ENCODE results near the gene DTWD2.
"Not testable (repeated sequence)": the region's sequence is repeated elsewhere in the genome, so short reads cannot be mapped to it uniquely, and the experiment has no call there.

DTWD2 gene

DNA sequence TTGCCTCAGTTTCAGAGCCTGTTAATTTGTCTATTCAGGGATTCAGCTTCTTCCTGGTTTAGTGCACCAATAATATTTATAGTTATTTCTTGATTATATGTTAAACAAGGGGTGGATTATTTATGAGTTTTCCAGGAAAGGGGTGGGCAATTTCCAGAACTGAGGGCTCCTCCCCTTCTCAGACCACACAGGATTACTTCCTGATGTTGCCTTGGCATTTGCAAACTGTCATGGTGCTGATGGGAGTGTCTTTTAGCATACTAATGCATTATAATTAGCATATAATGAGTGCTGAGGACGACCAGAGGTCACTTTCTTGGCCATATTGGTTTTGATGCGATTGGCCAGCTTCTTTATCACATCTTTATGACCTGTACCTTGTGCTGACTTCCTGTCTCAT is 6.2 kb upstream of the DTWD2 start:
- DNase-seq: no peak

DNA sequence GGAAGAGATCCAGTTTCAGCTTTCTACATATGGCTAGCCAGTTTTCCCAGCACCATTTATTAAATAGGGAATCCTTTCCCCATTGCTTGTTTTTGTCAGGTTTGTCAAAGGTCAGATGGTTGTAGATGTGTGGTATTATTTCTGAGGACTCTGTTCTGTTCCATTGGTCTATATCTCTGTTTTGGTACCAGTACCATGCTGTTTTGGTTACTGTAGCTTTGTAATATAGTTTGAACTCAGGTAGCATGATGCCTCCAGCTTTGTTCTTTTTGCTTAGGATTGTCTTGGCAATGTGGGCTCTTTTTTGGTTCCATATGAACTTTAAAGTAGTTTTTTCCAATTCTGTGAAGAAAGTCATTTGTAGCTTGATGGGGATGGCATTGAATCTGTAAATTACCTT is 4.8 kb upstream of the DTWD2 start:
- not testable (repeated sequence) for DNase-seq

DNA sequence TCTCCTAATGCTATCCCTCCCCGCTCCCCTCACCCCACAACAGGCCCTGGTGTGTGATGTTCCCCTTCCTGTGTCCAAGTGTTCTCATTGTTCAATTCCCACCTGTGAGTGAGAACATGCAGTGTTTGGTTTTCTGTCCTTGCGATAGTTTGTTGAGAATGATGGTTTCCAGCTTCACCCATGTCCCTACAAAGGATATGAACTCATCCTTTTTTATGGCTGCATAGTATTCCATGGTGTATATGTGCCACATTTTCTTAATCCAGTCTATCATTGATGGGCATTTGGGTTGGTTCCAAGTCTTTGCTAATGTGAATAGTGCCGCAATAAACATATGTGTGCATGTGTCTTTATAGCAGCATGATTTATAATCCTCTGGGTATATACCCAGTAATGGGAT is 3.7 kb upstream of the DTWD2 start:
- DNase-seq: not testable (repeated sequence)

DNA sequence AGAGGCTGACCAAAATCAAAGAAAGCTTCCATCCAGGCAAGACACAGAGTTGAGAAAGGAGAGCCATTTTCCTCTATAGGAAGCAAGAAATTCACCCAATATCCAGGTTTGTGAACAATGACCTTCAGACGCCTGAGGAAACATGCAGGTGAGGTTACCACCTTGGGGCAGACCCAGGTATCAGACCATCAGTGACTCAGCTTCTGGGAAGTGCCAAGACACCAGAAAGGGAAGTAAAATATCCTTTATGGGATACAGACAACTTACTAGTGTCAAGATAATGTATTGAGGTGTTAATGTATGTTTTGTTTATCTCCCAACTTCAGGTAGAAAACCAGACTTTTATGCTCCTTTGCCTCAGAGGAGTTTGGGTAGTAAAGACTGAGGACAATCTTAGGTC is 2.2 kb upstream of the DTWD2 start:
- DNase-seq: no peak

DNA sequence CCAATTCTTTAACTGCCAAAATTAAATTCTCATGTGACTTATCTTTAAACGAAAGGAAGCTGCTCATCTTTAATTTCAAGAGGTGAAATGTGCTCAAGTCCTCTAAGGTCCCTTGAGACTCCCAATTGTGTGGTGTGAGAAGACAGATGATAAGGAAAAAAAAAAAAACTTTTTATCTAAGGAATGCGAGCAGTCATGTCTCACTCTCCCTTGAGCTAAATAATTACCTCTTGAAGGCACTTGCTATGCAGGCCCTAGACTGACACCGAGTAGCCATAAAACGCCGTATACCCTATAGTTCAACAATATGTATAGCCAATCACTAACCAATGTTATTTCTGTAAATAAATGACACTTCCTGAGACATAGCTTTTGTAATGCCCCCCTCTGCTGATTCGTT is 1.5 kb upstream of the DTWD2 start:
- no peak for DNase-seq

DNA sequence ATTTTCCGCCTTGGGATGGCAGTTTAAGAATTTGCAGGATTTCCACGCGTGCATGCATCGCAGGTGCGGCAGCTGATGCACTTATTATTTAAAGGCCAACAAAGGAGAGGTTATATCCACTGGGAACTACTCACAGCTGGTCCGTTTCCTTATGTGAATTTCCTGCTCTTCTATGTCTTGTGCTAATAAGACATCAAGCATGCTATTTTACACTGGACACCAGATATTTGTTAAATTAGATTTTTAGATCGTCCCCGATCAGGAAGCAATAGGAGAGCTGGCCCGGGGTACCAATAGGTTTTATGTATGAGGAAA is 476 bp upstream of the DTWD2 start:
- no peak for DNase-seq

DNA sequence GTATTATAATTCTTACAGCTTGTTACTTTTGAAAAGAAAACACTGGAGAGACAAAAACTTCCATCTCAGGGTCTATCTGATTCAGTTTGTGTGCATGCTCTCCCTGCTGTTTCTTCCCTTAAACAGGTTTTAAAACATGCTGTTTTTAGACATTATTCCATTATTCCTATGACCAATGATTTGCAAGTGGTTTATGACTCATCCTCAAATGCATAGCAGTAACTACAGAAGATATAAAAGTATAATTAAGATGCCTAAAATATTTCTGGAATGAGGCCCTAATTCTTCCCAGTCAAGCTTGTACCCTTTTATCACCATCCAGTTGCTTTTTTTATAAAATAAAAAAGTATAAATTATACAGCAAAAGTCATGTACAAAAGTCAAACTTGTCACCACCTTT is 3.7 kb downstream of the DTWD2 start:
- DNase-seq: no peak

DNA sequence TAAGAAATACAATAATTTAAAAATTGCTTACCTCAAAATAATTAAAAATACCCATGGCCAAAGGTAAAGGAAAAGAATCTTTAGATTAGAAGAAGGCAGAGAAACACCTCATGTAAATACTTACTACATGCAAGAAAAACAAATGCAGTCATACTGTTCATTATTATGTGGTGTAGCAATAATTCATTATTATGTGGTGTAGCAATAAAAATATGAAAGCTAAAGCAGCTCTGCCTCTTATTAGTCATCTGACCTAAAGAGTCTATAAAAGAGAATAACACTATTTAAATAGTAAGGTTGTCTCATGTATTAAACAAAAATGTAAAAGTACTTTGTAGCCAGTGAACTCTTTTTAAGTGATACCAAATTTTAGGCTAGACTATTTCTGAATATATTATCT is 6.6 kb downstream of the DTWD2 start:
- no peak for DNase-seq

DNA sequence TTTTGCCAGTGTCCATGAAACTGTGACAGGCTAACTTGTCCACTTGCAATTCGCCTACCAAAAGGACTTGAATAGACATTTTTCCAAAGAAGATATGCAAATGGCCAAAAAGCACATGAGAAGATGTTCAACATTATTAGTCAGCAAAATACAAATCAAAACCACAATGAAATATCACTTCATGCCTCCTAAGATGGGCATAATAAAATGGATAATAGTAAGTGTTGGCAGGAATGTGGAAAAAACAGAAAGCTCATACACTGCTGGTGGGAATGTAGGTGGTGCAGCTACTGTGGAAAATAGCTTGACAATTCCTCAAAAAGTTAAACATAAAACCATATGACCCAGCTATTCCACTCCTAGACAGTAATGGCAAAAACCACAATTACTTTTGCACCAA is 7.9 kb downstream of the DTWD2 start:
- DNase-seq: no peak

DNA sequence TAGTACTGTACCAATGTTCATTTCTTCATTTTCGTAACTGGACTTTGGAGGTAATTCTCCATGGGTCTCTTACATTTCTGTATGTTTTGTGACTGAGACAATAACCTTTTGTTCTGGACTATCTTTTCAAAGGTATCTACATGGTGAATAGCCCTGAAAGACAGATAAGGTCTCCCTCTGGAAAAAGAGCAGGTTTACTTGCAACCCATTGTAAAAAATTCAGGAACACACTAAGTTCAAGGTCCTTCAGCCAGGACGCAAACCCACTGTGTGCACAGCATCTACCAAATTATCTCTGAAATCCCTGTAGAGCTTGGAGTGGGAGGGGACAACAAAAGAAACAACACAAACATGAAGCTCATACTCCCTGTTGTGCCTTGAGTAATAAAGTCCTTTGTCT is 8.3 kb downstream of the DTWD2 start:
- DNase-seq: no peak

DNA sequence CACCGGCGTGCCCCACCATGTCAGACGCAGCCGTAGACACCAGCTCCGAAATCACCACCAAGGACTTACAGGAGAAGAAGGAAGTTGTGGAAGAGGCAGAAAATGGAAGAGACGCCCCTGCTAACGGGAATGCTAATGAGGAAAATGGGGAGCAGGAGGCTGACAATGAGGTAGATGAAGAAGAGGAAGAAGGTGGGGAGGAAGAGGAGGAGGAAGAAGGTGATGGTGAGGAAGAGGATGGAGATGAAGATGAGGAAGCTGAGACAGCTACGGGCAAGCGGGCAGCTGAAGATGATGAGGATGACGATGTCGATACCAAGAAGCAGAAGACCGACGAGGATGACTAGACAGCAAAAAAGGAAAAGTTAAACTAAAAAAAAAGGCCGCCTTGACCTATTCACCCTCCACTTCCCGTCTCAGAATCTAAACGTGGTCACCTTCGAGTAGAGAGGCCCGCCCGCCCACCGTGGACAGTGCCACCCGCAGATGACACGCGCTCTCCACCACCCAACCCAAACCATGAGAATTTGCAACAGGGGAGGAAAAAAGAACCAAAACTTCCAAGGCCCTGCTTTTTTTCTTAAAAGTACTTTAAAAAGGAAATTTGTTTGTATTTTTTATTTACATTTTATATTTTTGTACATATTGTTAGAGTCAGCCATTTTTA is 14.4 kb downstream of the DTWD2 start:
- not testable (repeated sequence) for DNase-seq

DNA sequence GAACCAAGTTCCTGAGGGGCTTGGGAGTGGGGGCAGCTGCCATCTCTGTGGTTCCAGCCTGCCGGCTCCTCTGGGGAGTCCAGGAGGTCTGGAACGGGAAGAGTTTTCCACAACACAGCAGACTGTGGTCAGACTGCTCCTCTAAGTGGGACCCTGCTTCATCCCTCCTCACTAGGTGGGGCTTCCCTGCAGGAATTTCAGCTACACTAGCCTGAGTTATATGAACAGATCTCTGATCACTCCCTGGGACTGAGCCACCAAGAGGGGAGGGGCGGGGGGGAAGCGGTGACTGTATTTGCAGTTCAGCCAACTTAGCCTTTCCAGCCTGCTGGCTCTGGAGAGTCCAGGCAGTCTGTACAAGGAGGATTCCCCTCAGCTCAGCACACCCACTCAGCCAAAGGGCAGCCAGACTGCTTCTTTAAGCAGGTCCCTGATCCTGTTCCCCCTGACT is 19.4 kb downstream of the DTWD2 start:
- DNase-seq: no peak

DNA sequence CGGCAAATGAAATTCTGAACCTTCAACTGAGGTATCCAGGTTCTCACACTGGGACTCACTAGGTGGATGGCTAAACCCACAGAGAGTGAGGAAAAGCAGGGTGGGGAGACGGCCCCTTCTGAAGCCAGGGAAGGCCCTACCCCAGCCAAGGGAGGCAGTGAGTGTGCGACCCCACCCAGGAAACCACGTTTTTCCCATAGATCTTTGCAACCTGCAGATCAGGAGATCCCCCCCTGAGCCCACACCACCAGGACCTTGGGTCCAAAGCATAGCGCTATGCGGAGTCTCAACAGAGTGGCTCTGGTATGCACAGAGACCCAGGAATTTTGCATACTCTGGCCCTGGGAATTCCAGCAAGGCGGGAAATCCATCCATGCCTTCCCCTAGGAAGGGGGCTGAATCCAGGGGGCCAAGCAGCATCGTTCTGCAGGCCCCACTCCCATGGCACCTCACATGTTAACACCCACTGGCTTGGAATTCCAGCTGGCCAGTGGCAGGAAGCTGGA is 19.9 kb downstream of the DTWD2 start:
- DNase-seq: no peak

DNA sequence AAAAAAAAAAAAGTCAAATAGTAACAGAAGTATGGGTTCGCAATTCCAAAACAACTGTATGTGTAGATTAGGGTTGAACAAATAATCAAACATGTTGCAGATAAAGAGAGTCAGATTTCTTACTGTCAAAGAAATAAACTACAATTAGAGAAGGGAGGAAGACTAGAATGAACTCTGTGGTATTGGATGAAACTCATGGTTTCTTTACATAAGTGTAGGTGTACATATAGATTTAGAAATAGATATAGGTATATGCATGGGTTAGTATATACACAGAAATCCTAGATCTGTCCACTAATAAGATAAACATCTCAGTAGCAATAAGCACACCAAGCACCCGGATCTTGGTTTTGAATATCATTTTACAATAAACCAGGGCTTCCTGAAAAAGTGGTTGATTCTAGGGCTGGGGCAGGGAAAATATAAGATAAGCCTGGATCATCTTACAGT is 21.3 kb downstream of the DTWD2 start:
- no peak for DNase-seq

DNA sequence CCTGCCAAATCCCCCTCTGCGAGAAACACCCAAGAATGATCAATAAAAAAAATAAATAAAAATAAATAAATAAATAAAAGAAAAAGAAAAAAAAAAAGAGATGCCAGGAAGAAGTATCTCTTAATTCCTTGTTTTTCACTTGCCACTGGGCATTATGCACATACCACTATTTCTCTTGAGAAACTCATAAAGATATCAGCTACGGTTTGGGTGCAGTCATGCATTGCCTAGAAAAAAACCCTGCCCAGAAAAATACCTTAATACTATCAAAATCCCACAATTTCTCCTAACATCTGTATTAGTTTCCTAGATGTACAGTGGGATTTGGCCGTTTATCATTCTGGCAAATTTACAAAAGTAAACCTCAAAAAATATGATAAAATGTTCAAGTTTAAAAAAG is 22.5 kb downstream of the DTWD2 start:
- DNase-seq: no peak

DNA sequence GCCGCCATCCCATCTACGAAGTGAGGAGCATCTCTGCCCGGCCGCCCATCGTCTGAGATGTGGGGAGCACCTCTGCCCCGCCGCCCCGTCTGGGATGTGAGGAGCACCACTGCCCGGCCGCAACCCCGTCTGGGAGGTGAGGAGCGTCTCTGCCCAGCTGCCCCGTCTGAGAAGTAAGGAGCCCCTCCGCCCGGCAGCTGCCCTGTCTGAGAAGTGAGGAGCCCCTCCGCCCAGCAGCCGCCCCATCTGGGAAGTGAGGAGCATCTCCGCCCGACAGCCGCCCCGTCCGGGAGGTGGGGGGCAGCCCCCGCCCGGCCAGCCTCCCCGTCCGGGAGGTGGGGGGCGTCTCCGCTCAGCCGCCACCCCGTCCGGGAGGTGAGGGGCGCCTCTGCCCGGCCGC is 23.4 kb downstream of the DTWD2 start:
- not testable (repeated sequence) for DNase-seq

DNA sequence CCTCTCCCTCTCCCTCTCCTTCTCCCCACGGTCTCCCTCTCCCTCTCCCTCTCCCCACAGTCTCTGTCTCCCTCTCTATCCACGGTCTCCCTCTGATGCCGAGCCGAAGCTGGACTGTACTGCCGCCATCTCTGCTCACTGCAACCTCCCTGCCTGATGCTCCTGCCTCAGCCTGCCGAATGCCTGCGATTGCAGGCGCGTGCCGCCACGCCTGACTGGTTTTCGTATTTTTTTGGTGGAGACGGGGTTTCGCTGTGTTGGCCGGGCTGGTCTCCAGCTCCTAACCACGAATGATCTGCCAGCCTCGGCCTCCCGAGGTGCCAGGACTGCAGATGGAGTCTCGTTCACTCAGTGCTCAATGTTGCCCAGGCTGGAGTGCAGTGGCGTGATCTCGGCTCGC is 24.0 kb downstream of the DTWD2 start:
- not testable (repeated sequence) for DNase-seq

DNA sequence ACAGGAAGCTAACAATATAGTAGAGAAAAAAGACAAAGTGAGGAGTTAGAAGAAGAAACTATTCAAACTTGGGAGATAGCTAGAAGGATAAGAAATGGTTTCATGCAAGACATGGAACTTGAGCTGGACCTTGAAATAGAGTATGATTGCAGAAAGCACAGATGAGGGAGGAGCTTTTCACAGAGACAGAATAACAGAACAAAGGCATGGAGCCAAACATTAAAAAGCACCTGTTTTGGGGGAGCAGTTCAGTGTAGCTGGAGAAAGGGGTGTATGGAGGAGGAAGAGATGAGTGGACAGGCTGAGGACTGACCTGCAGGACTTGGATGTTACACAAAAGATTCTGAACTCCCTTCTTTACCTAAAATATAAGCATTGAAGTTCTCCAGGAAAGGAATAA is 25.2 kb downstream of the DTWD2 start:
- DNase-seq: no peak

DNA sequence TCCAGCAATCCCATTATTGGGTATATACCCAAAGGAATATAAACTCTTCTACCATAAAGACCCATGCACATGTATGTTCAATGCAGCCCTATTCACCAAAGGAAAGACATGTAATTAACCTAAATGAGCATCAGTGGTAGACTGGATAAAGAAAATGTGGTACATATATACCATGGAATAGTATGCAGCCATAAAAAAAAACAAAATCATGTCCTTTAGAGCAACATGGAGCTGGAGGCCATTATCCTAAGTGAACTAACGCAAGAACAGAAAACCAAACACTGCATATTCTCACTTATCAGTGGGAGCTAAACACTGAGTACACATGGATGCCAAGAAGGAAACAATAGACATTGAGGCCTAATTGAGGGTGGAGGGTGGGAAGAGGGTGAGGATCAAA is 27.8 kb downstream of the DTWD2 start:
- no peak for DNase-seq

DNA sequence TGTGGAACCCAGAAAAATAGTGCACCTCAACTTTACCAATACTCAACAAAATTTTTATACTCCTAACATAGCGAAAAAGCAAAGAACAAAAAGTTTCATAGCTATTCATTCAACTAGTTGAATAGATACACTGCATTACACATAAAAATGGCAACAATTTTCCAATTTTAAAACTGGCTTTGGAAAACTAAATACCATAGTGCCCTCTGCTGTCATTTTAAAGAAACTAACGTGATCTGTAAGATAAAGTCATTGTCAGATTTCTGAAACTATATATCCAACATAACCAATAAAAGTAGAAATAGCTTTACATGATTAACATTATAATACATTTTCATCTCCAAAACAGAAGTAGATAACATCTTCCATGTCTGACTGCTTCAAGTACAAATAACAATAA is 31.6 kb downstream of the DTWD2 start:
- DNase-seq: no peak

DNA sequence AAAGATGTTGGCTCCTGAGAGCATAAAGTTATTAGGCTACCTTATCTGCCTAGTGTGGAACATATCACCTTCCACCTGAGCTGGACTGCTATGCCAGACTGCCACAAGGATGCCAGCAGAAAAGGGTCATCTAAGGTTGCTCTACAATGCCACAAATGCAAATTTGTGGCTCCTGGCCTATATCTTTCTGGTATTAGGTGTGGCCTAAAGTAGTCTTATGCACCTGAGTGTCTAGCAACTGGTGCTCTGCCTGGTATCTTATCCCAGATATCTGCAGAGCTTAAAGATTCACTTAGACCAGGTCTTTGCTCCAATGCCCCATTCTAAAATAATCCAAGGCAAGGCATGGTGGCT is 34.7 kb downstream of the DTWD2 start:
- DNase-seq: no peak

DNA sequence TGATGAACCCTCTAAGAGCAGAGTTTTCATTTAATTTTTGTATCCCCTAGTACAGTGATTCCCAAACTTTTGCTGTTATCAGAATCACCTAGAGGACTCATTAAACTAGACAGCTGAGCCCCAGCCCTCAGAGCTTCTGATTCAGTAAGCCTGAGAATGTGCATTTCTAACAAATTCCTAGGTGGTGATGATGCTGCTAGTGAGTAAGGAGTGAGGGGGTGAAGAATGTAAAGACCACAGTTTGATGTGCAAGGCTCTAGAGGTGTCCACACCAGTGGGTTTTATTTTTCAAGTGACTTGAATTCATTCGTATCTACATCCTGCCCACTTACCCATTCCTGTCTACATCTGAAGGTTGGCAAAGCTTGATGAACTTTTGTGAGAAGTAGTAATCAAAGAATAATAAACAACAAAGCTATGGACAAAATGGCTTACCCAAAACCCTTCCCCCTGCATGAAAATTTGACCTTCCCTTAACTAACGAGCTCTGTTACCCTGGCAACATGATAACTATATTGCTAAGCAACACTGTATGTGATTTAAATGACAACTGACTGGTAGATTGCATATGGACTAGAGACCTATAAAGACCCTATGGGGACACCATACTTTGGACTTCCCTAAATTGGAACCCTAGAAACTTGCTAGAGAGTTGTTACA is 35.2 kb downstream of the DTWD2 start:
- DNase-seq: no peak

DNA sequence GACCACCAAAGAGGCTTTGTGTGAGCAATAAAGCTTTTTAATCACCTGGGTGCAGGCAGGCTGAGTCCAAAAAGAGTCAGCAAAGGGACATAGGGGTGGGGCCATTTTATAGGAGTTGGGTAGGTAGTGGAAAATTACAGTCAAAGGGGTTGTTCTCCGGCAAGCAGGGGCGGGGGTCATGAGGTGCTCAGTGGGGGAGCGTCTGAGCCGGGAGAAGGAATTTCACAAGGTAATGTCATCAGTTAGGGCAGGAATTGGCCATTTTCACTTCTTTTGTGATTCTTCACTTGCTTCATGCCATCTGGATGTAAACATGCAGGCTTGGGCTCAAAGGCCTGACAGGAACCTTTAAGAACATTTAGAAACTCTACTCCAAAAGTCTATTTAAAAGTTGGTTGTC is 36.0 kb downstream of the DTWD2 start:
- DNase-seq: not testable (repeated sequence)

DNA sequence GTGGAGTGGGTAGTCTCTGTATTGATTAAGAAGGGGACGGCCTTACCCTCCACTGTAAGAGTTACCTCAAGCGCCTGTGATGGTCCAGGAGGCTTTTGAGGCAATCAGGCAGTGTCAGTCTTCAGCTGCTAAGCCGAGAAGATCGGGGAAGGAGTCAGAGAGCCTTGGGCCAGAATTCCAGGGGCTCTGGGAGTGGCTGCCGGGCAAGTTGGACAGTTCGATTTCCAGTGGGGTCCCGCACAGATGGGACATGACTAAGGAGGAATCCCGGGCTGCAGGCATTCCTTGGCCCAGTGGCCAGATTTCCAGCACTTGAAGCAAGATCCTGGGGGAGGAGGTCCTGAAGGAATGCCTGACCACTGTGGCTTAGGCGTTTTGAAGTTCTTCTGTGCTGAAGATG is 38.0 kb downstream of the DTWD2 start:
- DNase-seq: not testable (repeated sequence)
